Measurements from ENCODE around the gene PRDX2. TPM values are rescaled to one million over a fixed set of nuclear protein-coding genes. Genes with fewer than 3 reads are reported as not detected.

The PRDX2 gene
- total and polyA plus RNA-seq, 2 donors from 2014 or later = 171 to 664 TPM

DNA sequence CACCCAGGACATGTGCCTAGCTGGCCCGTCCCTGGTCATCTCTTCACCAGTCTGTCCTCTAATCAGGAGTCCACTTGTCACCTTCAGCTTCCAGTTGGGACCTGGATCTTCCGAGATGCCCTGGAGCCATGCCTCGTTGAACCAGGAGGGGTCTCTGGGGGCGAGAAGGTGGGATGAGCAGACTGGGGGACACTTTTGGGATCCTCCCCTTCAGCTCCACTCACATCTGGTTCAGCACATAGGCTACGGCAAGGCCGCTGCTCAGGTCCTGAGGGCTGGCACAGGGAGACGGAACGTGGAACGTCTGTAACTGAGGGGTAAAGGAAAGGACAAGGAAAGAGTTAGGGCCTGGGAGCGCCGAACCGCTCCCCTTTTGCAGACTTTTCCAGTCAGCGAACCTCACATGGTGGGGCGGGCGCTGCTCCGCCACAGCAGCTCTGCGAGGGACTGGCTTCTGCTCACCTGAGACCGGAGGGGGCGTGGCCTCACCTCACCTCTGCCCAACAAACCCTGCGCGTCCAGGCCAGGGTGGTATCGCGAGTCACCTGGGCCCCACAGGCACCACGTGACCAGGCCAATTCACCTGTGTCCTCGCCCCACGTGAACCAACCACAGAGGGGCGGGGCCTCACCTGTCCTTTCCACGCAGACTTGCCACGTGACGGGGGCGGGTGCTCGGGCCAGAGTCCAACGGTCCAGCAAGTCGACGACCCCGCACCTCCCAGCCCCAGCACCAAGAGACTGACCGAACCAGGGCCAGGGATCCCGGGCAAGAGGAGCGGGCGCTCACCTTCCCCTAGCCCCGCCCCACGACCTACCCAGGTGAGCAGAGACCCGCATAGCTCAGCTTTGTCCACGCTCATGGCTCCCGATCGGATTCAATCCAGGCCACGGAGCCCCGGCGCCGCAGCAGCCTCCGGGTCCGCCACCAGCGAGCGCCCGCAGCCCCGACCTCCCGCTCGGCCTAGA is 26.7 kb downstream of the PRDX2 start, which contains the start of gene HOOK2:
HOOK2 (minus strand) TSS at position 965 of the 968 bp plus-strand sequence; CDS start at position 862, 103 bp downstream.
- intact Hi-C loops (cut with DNase I) = no loop called here
- FAIRE-seq = no peak

DNA sequence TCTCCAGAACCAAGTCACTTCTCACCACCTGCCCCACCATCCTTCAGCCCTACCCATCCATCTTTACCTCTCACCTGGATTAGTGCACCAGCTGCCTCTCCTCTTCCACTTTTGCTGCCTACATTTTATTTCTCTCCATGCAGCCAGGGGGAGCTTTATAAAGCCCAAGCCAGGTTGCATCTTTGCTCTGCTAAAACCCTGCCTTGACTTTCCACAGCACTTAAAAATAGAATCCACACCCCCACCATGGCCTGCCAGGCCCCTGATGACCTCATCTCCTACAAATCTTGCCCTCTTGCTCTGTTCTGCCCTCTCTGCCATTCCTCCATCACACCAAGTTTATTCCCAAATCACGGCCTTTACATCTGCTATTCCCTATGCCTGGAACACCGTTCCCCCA is 28.0 kb downstream of the PRDX2 start:
- no peak overlapping the region for H3K27ac ChIP-seq (ENCODE audit: low read depth in 2 of 2, low read length in 2 of 2)
- peaks cover 0 to 7% (median 0%) of the 10 kb centered on the region in 3 donors for H3K36me3 ChIP-seq (ENCODE audit: control insufficient read depth in 2 of 3, insufficient read depth in 3 of 3, low read length in 3 of 3)
- H3K4me3 ChIP-seq (ENCODE audit: low read length in 3 of 3) = no peak overlapping the region
- no peak for FAIRE-seq
- peaks cover 0 to 13% (median 4%) of the 10 kb centered on the region in 3 donors for H3K4me1 ChIP-seq (ENCODE audit: control insufficient read depth in 2 of 3, insufficient read depth in 2 of 3, low read depth in 1 of 3, low read length in 3 of 3)
- intact Hi-C loops (cut with DNase I) = no loop called here
- H3K9ac ChIP-seq (ENCODE audit: low read length in 3 of 3) = no peak overlapping the region
- no peak for TF ChIP-seq CTCF (IDR thresholded peaks at IDR 0.05; ENCODE audit: borderline replicate concordance, extremely low read depth, insufficient read depth)
- H3K27me3 ChIP-seq (ENCODE audit: control insufficient read depth, insufficient read depth, low read length) = no peaks in the 10 kb centered on the region
- H3K9me3 ChIP-seq (ENCODE audit: control insufficient read depth in 2 of 3, insufficient read depth in 1 of 3, low read length in 3 of 3) = no peaks in the 10 kb centered on the region
- DNase-seq = peak in 1 of 5 donors; percentile 15

More for the DNA sequence above, 26.7 kb downstream of the PRDX2 start, which contains the start of gene HOOK2:
- peaks cover 0 to 17% (median 4%) of the 10 kb centered on the region in 3 donors for H3K4me1 ChIP-seq (ENCODE audit: control insufficient read depth in 2 of 3, insufficient read depth in 2 of 3, low read depth in 1 of 3, low read length in 3 of 3)
- H3K9ac ChIP-seq (ENCODE audit: low read length in 3 of 3) = peak within 1 kb of the TSS in 2 of 3 donors; percentile 39 to 88
- H3K27me3 ChIP-seq (ENCODE audit: control insufficient read depth, insufficient read depth, low read length) = no peaks in the 10 kb centered on the region
- peak within 1 kb of the TSS; percentile 37 to 75 (median 57) for H3K4me3 ChIP-seq (ENCODE audit: low read length in 3 of 3)
- H3K27ac ChIP-seq (ENCODE audit: low read depth in 2 of 2, low read length in 2 of 2) = peak within 1 kb of the TSS; percentile 91 to 99
- peaks cover 0 to 4% (median 0%) of the 10 kb centered on the region in 3 donors for H3K36me3 ChIP-seq (ENCODE audit: control insufficient read depth in 2 of 3, insufficient read depth in 3 of 3, low read length in 3 of 3)
- no peak for TF ChIP-seq CTCF (IDR thresholded peaks at IDR 0.05; ENCODE audit: borderline replicate concordance, extremely low read depth, insufficient read depth)
- peak; percentile 90 to 99 (median 93) for DNase-seq
- no peaks in the 10 kb centered on the region for H3K9me3 ChIP-seq (ENCODE audit: control insufficient read depth in 2 of 3, insufficient read depth in 1 of 3, low read length in 3 of 3)

DNA sequence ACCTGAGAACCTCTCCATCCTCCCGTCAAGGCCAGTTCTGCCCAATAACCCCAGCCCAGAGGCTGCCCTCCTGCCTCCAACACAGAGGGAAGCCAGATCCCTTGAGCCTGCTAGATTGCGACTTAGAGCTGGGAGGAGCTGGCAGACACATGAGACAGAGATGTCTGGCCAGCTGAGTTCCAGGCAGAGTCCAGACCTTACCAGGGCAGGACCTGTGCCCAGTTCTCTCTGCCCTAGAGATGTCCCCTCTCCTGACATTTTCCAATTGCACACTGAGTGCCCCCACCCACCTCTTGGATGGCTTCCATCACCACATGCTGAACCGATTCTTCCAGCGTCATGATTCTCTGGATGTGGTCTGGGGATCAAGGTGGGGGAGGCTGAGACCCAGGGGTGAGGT is 29.3 kb downstream of the PRDX2 start:
- DNase-seq = no peak
- Histone ChIP-seq H3K27ac (ENCODE audit: low read depth in 2 of 2, low read length in 2 of 2) (no peak overlapping the region), H3K9ac (ENCODE audit: low read length in 3 of 3) (no peak overlapping the region), H3K4me3 (ENCODE audit: low read length in 3 of 3) (no peak overlapping the region), H3K36me3 (ENCODE audit: control insufficient read depth in 2 of 3, insufficient read depth in 3 of 3, low read length in 3 of 3) (peaks cover 0 to 7% (median 0%) of the 10 kb centered on the region in 3 donors), H3K4me1 (ENCODE audit: control insufficient read depth in 2 of 3, insufficient read depth in 2 of 3, low read depth in 1 of 3, low read length in 3 of 3) (peaks cover 0 to 9% (median 4%) of the 10 kb centered on the region in 3 donors), H3K27me3 (ENCODE audit: control insufficient read depth, insufficient read depth, low read length) (no peaks in the 10 kb centered on the region), H3K9me3 (ENCODE audit: control insufficient read depth in 2 of 3, insufficient read depth in 1 of 3, low read length in 3 of 3) (no peaks in the 10 kb centered on the region)
- FAIRE-seq = no peak
- no peak for TF ChIP-seq CTCF (IDR thresholded peaks at IDR 0.05; ENCODE audit: borderline replicate concordance, extremely low read depth, insufficient read depth)
- intact Hi-C loops (cut with DNase I) = no loop called here
